ENCODE data around the gene ABAT. TPM values are rescaled to one million over a fixed set of nuclear protein-coding genes. Genes with fewer than 3 reads are reported as not detected.
"Not testable (repeated sequence)": the region's sequence is repeated elsewhere in the genome, so short reads cannot be mapped to it uniquely, and the experiment has no call there.

Gene ABAT
- polyA plus RNA-seq, 5 donors = 35.0 to 41.4 (median 35.4) TPM

- DNase-seq = no peak
Measured at GRCh38 chr16:8776129-8776584, 101.7 kb downstream of the ABAT start.

- DNase-seq = no peak
Measured at GRCh38 chr16:8777217-8777616, 102.8 kb downstream of the ABAT start.

- DNase-seq = no peak
Measured at GRCh38 chr16:8781797-8782196, 107.4 kb downstream of the ABAT start.

GRCh38 chr16:8782673-8783072 lies 108.3 kb downstream of the ABAT start:
- DNase-seq = no peak

GRCh38 chr16:8785408-8785807 lies 111.0 kb downstream of the ABAT start:
- DNase-seq = no peak

- not testable (repeated sequence) for DNase-seq
Measured at GRCh38 chr16:8786316-8786715, 111.9 kb downstream of the ABAT start.

GRCh38 chr16:8788578-8789172 lies 114.3 kb downstream of the ABAT start:
- no peak for DNase-seq

- DNase-seq = no peak
Measured at GRCh38 chr16:8795091-8795490, 120.7 kb downstream of the ABAT start.

GRCh38 chr16:8795818-8796217 lies 121.4 kb downstream of the ABAT start:
- no peak for DNase-seq

GRCh38 chr16:8796469-8797363 lies 122.3 kb downstream of the ABAT start:
- DNase-seq = no peak

GRCh38 chr16:8797364-8798173 lies 123.2 kb downstream of the ABAT start, which contains the start of the genes PMM2 and TMEM186:
Gene PMM2, plus strand, starts transcription at chr16:8797839. Its CDS starts 44 bp downstream, at chr16:8797883.
Gene TMEM186, minus strand, starts transcription at chr16:8797639. Its CDS starts 25 bp downstream, at chr16:8797614.
- peak; percentile 92 for DNase-seq

GRCh38 chr16:8798174-8798527 lies 123.7 kb downstream of the ABAT start:
- no peak for DNase-seq

GRCh38 chr16:8798535-8799157 lies 124.2 kb downstream of the ABAT start:
- DNase-seq = no peak

- no peak for DNase-seq
Measured at GRCh38 chr16:8801701-8802100, 127.3 kb downstream of the ABAT start.

GRCh38 chr16:8803733-8804132 lies 129.3 kb downstream of the ABAT start:
- DNase-seq = not testable (repeated sequence)

- no peak for DNase-seq
Measured at GRCh38 chr16:8804313-8804712, 129.9 kb downstream of the ABAT start.

- no peak for DNase-seq
Measured at GRCh38 chr16:8806272-8806983, 132.0 kb downstream of the ABAT start.

GRCh38 chr16:8807189-8807588 lies 132.8 kb downstream of the ABAT start:
- no peak for DNase-seq

GRCh38 chr16:8808009-8808408 lies 133.6 kb downstream of the ABAT start:
- no peak for DNase-seq

GRCh38 chr16:8808613-8809353 lies 134.4 kb downstream of the ABAT start:
- no peak for DNase-seq

Data from right lung (tissue), 5 donors.